Activated T-cell treated with anti-CD3 and anti-CD28 coated beads, Interleukin-2, amount 50 U/mL, for 48 hours (primary cell): ENCODE measurements around the gene LAMA3.

Source experiments
- DNase-seq, 2 experiments: peaks; one replicate each; pipeline ENCODE4 v3.0.0-alpha.2; 2020

Gene LAMA3

DNA sequence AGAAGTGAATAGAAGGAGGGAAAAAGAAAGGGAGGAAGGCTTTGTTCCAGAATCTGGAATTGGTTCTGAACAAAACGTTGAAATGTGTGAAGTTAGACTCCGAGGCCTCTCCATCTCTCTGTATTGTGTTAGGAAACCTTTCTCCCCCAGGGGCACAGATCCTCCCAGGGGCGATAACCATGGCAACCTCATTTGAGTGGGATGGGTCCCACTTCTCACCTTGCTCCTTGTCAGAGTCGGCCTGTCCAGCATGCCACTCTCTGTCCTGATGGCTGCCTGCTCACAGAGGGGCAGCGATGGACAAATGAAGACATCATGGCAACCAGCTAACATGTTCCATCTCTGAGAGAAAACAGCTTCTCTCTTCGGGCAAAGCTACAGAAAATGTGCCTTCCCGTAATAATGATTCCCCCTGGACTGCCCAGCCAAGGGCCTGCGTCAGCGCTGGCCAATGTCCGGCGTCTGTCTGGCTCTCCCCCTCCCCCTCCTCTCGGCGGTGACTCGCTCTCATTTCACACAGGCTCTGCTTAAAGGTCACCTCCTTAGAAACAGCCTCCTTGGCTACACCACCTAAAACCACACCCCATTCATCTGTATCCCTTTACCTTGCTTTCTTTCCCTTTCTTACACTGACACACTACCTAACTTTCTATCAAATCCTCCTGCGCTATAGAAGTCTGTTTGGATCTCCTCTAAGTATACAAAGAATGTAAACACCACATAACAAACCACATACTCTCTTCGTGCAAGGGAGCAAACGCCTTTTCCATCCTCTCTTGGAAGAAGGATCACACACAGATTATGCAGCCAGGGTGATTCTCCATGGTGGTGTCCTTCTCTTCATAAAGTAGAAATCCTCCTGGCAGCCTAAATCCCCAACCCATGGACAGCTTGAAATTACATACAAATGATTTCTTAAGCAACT, 293.2 kb downstream of the LAMA3 start:
- DNase-seq = no peak

GRCh38 chr18:23983112-23983511, 293.9 kb downstream of the LAMA3 start:
- DNase-seq = no peak

- no peak for DNase-seq
These were observed 297.5 kb downstream of the LAMA3 start for GRCh38 chr18:23986600-23987359.

DNA sequence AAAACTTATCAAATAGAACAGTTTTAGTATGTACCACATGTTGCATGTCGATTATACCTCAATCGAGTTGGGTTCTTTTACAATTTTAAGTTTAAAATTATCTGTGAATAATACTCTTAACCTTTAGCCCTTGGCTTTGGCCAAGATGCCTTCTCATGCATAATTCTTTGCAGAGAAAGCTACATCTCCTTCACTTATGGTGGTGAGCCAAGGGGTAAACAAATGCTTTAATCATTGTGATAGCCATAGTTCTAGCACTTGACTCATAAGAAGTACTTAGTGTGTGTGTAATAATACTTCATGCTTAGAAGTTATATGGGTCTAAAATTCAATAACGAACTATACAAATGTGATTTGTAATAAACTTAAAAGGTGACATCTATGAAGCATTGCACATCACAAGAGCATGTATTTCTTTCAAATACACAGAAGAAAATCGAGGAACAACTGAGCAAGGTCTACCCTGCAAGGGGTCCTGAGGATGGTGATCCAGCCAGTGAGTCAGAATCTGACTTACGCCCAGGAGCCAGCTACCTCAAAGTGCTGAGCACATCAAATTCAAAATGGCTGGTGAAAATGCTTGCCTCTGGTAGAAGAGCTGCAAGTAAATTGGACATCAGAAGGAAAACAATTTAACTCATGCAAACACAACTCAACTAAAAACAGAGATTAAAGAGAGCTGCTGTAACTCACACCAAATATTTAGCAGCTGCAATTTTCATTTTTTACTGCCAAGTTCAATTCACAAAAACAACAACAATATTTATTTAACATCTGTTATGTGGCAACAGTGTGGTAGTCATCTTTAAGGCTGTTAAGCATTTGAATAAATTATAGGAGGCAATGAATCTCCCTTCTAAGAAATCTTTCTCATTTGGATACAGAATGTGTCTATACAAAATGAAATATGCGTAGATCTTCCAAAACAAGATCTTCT, 301.5 kb downstream of the LAMA3 start:
- DNase-seq = no peak

DNA sequence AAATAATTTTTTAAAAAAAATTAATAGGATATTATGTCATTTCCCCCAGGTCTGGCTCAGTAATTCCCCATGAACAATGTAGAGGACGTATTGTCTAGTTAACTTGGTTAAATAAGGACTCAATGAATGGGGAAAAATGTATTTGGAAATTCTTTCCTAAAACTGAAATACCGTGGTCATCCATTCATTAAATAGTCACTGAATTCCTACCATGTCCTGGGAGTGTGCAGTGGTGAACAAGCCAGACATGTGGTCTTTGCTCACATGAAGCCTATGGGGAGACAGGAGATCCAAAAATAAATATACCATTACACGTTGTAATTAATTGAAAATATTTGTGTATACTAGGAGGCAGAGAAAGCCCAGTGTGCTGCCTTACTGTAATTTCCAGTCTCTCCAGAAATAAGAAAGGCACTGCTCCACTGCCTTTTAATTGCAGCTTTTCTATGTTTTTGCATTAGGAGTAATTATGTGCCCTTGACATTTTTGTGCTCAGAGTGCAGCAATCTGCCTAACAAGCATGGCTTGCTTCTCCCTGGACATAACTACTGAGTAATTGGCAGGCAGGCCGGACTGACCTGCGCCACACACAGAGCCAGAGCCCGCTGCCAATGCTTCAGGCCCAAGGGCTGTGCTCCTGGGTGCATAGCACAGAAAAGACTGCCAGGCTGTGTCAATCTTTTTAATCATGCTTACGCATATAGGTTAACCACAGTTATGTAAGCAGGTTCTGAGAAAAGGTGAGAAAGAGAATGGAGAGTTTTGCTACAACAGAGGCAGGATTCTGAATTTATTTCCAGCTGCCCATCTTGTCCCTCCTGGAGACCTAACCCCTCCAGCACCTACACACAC, 303.1 kb downstream of the LAMA3 start:
- DNase-seq = peak in 1 of 2 experiments; percentile 58

GRCh38 chr18:23992941-23993280, 303.7 kb downstream of the LAMA3 start:
- DNase-seq = no peak

DNA sequence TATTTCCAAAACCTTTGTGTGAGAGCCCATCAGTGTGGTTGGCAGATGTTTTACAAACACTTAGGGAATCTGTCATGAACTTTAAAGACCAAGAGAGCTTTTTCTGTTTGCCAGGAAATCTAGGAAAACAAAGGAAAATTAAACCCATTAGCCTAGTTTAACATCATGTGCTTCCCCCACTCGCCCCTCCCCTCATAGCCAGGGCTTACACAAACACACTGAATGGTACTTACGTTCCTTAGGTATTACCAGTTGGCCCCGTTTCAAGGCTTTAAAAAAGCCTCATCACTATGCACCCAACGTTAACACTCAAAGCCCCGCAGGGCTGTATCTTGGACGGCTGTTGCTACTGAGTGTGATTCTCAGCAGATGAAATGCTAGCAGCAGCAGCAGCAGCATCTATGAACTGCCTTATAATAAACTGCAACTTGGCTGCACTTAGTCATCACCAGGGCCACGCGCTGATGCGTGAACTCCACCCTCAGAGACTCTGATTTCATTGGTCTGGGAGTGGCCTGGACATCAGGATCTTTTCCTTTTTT, 305.2 kb downstream of the LAMA3 start:
- DNase-seq = no peak

- DNase-seq = no peak
These were observed 305.9 kb downstream of the LAMA3 start for GRCh38 chr18:23995180-23995579.

DNA sequence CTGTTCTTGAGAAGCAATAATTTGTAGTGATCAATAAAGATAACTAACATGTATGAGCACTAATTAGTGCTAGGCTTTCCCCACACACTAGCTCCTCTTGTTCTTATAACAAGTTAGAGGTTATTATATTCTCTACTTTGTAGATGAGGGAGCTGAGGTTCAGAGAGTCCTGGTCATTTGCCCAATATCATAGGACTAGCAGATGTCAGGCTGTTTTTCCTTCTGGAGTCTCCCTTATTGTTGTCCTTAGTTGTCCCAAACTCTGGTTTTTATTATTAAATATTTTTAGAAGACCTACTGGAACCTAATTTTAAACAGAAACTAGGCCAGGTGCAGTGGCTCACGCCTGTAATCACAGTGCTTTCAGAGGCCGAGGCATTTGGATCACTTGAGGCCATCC, 308.8 kb downstream of the LAMA3 start:
- DNase-seq = no peak

GRCh38 chr18:23998820-23999219, 309.6 kb downstream of the LAMA3 start:
- DNase-seq = no peak

DNA sequence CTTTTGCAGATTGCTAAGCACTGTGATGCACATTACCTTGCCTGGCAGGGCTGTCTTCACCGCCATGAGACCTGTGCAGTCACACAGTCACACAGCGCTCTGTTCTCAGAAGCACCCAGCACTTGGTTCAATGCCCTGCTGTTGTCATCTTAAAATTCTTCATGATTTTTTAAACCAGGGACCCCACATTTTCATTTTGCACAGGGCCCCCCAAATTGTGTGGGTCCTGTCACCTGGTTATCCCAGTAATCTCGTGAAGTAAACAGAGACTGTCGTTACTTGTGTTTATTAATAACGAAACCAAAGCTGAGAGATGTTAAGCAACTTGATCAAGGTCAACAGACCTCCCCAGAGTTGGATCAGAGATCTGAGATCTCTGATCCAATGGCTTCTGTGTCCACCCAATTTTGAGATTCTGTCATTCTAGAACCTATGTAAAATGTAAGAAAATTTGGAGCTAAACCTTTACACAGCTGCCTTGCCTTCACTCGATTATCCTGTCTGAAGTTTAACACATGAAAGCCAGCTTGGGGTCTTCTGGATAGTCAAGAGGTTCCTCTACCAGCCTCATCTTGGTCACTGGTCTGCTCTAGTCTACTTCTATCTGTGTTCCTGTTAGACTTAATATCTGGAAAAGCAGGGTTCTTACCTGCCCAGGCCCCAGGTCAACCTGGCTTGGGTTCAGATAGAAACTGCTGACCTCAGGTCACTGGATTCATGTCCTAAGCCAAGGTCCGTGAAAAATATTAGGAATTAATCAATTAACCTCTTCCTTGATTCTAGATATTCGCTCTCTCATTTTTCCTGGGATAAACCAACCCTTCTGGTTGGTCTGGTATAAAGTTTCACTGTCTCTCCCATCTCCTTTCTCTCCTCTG, 311.6 kb downstream of the LAMA3 start:
- DNase-seq = no peak

- no peak for DNase-seq
These were observed 313.2 kb downstream of the LAMA3 start for GRCh38 chr18:24002479-24002878.

GRCh38 chr18:24003288-24003687, 314.0 kb downstream of the LAMA3 start:
- DNase-seq = no peak

DNA sequence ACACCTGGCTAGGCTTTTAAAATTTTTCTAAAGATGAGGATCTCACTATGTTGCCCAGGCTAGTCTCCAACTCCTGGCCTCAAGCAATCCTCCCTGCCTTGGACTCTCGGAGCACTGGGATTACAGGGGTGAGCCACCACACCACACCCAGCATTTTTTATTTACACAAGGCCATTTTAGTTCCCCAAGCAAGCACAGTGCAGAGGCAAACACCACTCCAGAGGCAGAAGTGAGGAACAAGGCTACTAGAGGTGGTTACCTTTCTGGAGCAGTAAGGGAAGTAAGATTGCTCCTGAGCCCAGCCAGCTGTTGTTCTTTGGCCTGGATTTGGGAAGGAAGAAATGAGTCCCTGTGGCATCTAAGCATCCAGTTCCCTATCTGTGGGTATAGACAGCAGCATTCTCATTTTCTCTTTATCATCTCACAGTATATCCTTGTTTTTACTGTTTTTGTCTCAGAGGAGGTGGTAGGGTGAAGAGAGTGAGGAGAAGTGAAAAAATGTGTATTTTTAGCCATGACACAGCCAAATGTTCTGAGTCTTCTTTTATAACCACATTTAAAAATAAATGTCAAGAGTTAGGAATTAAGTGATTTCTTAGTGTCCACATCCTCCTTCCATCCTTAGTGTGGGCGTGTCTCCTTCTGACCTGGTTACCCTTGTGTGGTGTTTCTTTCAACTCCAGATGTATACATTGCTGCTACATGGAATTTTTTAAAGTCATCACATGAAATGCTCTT, 314.8 kb downstream of the LAMA3 start:
- DNase-seq = no peak
